CD4-positive, alpha-beta T cell treated with Interleukin-17A for 1 hour (primary cell): ENCODE measurements around the gene MTCH1.
"Not testable (repeated sequence)": the region's sequence is repeated elsewhere in the genome, so short reads cannot be mapped to it uniquely, and the experiment has no call there.

Experiments used
- DNase-seq: peaks from one replicate; pipeline ENCODE4 v3.0.0-alpha.2; 2020

Gene MTCH1

DNA sequence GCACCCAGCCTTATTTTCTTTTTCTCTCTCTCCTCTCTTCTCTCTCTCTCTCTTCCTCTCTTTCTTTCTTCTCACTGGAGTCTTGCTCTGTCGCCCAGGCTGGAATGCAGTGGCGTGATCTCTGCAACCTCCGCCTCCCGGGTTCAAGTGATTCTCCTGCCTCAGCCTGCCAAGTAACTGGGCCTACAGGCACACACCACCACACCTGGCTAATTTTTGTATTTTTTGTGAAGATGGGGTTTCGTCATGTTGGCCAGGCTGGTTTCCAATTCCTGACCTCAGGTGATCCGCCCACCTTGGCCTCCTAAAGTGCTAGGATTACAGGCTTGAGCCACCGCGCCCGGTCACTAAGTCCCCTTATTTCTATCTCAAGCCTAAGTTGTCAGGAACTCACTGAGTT lies 36.9 kb downstream of the MTCH1 start:
- DNase-seq, result not testable (repeated sequence)

DNA sequence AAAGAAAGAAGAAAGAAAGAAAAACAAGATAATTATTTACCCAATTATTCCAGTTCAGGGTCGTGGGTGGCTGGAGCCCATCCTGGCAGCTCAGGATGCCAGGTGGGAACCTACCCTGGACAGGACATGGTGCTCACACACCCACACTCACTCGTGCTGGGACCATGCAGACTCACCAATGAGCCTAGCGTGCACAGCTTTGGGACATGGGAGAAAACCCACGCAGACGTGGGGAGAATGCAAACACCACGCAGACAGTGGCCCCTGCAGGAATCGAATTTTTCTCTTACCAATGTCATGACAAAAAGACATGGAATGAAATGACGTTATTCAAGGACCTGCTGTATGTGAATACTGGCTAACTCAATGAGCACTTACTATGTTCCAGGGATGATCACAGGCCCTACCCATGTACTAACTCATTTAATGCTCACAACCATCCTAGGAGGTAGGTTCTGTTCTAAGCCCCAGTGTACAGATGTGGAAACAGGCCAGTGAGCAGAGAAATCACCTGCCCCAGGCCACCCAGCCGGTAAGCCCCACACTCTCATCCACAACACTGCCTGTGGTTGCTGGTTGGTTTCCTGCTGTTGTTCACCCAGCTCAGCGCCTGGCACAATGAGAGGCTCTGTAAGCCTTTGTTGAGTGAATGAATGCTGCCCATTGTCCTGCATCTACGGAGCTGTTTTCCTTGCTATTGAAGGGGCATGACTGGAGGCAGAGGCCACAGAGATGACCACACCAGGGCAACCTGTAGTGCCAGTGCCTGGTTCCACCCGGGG lies 38.2 kb downstream of the MTCH1 start:
- DNase-seq, result peak; percentile 67

DNA sequence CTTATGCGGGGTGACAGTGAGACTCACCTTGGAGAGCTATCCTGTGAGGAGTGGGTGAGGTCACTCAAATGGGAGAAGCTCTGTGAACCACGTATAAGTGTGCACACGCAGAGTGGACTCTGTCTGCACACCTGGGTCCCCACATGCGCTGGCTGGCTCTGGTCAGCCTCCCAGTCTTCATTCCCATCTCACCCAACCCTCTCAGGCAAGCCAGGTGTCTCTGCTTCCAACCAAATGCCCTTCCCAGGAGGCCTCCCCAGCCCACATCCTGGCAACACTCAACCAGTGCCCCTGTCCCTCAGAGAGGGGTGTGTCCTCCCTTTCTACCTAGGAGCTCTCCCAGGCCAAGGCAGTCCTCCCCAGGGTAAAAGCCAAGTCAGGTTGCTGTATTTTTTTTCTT lies 39.5 kb downstream of the MTCH1 start:
- no peak for DNase-seq

DNA sequence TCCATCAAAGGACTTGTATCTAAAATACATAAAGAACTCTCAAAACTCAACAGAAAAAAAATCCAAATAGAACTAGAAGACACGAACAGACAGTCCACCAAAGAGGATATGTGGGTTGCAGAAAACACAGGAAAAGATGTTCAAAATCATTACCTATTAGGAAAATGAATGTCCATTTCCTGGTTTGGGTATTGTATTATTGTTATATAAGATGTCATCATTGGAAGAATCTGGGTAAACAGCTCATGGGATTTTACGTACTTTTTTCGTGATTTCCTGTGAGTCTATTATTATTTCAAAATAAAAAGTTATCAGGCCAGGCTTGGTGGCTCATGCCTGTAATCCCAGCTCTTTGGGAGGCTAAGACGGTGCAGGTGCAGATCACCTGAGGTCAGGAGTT lies 40.7 kb downstream of the MTCH1 start:
- no peak for DNase-seq

DNA sequence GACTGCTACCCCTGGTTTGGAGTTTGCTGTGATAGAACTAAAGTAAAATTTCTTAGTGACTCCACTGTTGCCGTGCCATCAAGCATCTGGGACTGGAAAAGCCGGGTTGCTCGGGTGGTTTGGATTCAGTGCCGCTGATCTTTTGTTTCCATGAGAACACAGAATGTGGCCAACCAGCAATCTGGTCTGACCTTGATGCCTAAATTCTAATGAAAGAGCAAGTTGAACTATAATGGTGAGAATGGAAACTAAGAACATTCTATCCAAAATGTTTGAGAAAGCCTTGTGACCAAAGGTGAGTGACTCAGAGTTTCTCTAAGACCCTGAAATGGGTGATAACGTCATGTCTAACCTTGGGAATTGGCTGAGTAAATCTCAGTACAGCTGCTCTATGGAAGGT lies 41.3 kb downstream of the MTCH1 start:
- no peak for DNase-seq

DNA sequence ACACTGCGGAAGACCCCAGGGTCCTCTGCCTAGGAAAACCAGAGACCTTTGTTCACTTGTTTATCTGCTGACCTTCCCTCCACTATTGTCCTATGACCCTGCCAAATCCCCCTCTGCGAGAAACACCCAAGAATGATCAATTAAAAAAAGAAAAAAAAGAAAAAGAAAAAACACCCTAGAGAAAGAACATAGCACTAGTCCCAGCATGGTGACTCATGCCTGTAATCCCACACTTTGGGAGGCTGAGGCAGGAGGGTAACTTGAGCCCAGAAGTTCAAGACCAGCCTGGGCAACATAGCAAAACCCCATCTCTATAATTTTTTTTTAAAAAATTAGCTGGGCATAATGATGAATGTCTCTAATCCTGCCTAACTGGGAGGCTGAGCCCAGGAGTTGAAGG lies 43.7 kb downstream of the MTCH1 start:
- not testable (repeated sequence) for DNase-seq

DNA sequence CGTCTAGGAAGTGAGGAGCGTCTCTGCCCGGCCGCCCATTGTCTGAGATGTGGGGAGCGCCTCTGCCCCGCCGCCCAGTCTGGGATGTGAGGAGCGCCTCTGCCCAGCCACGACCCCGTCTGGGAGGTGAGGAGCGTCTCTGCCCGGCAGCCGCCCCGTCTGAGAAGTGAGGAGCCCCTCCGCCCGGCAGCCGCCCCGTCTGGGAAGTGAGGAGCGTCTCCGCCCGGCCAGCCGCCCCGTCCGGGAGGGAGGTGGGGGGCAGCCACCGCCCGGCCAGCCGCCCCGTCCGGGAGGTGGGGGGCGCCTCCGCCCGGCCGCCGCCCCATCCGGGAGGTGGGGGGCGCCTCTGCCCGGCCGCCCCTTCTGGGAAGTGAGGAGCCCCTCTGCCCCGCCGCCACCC lies 44.4 kb downstream of the MTCH1 start:
- not testable (repeated sequence) for DNase-seq

DNA sequence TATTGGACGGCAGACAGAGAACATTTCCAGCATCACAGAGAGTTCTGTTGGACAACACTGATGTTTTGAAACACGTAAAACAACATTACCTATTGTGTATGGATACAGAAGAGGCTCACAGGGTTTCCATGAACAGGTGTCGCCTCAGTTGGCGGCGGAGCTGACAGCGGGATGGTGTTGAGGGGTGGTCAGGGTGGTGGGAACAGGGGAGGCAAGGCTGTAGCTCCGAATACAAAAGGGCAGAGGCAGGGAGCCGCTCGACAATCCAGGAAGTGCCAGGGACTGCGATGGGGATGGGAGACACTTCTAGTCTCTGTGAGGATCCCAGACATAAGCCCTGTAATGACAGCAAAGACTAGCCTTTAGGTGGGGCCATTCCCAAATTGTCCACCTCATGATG lies 46.0 kb downstream of the MTCH1 start:
- DNase-seq, result no peak

DNA sequence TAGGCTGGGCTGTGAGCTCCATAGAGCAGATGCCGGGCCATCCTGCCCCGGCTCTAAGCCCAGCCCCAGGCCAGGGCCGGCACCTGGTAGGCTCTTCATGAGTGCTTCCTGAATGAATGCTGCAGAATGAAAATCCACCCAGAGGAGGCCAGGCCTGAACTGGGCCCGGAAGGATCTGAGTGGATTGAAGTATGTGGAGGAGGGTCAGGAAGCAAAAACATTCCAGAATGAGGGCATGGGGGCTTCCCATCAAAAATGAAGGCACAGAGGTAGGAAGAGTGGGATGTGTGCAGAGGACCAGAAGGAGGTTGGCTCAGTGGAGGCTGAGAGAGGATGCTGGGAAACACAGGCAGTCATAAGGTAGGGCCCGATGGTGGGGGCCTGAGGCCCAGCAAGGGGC lies 47.0 kb downstream of the MTCH1 start:
- not testable (repeated sequence) for DNase-seq

DNA sequence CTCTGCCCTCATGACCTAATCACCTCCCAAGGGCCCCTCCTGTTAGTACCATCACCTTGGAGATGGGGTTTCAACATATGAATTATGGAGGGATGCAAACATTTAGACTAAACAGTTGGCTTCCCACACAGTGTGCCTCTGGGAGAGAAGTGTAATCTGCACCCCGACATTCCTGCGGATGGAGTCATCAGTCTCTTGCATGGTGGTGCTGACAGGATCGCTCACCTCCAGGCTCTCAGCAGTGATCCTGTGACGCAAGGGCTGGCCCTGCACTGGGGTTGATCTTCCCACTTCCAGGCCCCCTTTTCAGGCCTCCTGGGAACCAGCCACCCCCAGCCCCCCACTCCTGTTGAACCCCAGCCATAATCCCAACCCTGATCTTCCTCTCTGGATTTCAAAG lies 47.5 kb downstream of the MTCH1 start:
- no peak for DNase-seq

DNA sequence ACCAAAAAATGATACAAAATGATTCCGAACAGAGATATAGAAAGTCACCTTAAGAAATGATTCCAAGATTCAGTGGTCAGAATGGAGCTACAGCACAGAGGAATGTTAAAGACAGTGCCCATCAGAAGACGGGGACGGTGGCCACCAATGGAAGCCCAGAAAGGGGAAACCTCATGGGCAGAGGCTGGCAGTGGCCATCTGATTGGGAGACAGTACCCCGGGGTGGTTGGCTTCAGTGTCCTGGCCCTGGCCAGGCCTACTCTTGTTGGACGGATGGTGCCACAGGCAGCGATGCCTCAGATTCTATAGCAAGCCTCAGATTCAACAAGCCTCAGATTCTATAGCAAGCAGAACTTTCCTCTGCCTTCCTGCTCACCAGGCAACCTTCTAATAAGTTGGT lies 48.1 kb downstream of the MTCH1 start:
- no peak for DNase-seq

DNA sequence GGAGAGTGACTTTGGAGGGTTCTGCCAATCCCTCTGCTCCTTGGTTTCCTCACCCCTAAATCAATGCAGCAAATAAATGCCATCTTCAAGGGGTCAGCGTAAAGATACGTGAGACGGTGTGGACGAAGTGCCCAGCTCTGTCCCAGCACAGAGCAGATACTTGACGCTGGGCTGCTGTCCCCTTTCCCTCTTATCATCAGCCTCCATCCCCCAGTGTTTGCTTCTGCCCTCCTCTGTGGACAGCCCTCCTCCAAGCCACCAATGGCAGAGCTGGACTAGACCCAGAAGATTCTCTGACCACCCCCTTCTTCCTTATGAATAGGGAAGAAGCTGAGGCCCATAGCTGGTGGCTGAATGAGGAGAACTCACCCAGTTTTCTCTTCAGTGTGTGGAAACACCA lies 49.2 kb downstream of the MTCH1 start:
- no peak for DNase-seq

DNA sequence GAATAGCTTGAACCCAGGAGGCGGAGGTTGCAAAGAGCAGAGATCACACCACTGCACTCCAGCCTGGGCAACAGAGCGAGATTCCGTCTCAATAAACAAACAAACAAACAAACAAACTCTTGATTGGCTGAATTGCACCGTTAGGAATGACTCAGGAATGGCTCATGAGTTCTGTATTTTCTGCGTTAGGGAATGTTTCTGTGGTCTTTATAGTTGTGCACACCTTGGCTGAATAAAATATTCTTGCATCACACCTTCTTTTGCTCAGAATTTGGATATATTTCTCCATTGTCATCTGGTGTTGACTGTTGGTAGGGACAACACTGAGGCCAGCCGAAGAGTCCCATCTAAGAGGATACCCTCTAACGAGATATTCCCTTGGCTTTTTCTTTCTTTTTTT lies 51.1 kb downstream of the MTCH1 start:
- DNase-seq, result no peak

DNA sequence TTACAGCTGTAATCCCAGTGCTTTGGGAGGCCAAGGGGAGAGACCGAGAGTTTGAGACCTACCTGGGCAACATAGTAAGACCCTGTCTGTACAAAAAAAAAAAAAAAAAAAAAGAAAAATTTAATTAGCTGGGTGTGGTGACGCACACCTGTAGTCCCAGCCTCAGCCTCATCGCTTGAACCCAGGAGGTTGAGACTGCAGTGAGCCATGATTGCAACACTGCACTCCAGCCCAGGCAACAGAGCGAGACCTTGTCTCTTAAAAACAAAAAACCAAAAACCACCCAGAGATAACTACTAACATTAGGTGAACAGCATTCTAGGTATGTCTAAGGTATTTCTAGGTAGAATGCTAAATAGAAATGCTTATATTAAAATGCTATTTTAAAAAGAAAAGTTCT lies 52.5 kb downstream of the MTCH1 start:
- DNase-seq, result no peak

DNA sequence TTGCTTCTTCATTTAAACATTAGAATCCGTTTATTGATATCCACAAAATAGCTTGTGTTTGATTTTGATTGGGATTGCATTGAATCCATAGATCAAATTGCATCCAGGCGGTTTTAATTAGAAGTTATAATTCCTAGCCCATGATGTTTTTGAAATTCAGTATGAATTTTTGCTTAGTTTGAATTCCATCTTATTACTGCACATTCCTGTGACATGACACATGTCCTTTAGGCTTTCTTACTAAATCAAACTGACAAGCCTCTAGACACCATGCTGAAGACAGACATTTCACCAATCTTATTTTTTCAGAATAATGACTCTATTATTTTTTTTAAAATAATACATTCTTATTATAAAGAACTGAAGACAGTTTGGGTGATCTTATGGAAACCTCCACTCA lies 52.9 kb downstream of the MTCH1 start:
- no peak for DNase-seq

DNA sequence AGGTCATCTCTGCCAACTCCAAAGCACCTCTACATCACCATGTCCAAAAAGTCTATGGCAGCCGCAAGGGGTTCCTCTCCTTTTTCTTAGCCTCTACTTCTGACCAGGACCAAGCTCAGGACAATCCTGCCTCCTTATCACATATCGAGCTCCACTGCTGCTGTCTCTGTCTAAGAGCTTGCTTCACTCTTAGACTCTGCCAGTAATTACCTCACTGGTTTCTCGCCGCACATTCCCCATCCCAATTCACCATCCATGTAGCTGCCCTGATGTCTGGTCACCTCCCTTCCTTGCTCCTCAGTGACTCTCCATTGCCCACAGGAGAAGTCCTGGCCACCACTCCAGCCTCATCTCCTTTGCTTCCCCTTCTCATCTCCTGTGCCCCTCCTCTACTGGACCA lies 55.5 kb downstream of the MTCH1 start:
- DNase-seq, result no peak

DNA sequence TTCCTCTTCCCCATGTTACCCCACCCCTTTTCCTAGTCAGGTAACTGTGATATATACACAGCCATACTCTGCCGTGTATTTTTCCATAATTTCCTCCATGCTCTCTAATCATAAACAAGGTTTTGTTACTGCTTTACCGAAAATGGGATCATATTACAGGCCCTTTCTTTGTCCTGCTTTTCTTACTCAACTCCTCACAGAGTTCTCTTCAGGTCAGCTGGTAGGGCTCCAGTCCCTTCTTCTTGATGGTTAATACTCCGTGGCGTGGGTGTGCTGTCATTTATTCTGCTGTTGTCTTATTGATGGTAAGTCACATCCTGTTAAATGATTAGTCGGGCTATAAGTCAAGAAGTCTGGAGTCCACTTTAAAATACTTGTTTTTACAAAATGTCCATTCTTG lies 56.4 kb downstream of the MTCH1 start:
- DNase-seq, result no peak

DNA sequence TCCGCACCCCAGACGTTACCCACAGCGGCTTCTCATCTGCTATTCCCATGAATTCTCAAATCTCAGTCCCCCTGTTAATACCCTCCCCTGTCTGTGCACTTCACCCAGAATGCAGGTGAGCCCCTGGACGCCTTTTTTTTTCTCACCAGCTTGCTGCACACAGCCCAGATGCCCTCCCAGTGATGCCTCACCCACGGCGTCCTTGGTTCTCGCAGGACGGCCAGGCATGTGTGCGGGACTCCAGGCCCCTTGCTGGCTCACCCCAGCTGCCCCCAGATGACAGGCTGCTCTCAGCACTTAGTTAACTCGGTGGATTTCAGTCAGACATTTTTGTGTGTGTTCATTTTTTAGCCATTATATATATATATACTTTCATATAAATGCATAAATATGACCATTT lies 56.8 kb downstream of the MTCH1 start:
- DNase-seq, result no peak

DNA sequence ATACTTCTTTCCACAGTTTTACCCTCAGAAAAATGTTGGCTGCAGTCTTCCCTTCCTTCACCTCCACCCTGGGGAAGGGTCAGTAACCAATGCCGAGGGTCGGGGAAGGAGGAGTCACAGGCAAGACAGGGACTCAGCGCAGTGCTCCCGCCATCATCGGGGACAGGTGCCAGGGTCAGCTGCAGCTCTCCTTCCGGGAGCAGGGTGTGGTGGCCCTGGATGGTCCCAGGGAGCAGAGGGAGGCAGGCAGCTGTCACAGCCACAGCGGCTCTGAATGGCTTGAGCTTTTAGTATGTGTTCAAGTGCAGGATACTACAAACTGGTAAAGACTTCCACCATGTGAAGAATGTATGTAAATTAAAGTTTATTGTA lies 57.5 kb downstream of the MTCH1 start:
- no peak for DNase-seq

DNA sequence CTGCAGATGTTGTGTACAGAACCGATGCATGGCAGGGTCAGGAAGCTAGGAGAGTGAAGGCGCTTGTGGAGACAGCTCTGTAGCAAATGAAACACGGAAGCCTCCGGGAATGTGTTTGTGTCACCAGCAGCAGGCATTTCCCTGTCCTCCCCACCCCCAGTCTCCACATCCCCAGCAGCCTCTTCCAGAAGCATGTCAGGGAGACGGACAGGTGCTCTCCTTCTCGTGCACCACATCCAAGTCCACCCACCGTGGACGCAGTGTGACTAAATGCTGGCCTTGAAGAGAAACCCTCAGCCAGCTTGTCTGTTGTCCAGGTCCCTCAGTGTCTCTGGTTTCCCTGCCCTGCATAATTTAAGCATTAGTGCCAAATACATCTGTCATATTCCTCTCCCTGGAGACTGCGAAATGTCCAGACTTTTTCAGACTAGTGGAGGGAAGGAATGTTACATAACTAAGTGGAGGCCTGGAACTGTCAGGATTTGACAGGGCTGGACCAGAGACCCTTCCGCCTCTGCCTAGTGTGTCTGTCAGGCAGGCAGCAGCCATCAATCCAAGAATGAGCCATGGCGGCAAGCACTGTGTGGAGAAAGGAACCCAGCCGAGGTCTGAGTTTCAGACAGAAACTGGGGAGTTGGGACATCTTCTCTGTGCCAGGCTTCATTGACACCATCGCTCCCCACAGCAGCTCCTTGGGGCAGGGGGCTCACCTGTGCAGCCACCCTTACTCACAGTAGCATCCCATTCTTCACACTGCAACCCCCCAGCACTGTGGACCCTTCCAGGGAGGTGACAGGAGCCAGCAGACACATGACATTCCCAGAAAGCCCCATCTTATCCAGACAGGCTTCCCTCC lies 58.1 kb downstream of the MTCH1 start:
- no peak for DNase-seq

DNA sequence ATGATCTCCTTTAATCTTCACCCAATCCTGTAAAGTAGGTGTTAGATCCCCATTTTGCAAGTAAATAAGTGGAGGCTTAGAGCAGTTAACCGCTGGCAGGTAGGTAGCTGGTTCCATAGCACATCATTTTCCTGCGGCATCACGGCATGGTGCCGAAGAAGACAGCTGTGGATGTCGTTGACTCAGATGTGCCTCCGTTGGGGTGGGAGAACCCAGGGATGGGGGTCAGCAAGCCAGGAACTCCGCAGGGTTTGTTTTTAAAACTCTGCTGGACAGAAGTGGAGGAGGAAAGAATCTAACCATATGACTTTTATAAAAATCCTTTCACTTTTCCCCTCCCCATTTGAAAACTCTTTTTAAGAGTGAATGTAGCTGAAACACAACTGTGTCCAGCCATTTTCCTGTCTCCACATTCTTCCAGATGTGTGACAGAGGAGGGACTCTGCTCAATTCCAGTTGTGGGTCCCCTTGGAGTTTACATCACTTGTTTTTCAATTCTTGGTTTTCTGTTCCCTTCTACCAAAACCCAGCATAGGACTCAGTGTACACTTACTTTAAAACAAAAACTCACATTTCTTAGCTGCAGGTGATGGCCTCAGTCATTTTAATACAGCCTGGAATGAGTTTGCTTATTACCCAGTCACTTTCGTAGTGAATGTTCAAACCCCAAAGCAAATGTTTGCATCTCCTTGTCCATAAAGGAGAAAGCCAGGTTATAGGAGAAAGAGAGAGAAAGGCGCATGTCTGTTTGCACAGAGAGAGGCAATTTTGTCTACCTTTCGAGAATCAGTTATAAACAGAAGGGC lies 59.1 kb downstream of the MTCH1 start:
- DNase-seq, result no peak

DNA sequence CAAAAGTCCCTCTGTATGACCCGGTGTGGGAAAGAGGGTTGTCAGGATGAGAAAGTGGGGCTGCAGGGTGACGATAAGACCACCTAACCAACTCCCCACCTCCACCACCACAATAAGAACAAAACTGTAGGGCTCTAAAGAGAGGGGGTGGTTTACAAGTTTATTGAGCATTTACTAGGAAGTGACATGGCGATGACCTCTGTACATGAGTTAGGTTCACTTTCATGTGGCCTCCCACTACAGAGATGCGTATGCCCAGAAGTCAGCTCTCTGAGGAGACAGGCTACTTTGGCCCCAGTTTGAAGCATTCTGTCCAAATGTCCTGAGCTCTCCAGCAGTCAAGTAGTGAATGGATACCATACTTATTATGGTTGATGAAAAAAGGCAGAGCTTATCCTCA lies 60.2 kb downstream of the MTCH1 start:
- DNase-seq, result no peak

DNA sequence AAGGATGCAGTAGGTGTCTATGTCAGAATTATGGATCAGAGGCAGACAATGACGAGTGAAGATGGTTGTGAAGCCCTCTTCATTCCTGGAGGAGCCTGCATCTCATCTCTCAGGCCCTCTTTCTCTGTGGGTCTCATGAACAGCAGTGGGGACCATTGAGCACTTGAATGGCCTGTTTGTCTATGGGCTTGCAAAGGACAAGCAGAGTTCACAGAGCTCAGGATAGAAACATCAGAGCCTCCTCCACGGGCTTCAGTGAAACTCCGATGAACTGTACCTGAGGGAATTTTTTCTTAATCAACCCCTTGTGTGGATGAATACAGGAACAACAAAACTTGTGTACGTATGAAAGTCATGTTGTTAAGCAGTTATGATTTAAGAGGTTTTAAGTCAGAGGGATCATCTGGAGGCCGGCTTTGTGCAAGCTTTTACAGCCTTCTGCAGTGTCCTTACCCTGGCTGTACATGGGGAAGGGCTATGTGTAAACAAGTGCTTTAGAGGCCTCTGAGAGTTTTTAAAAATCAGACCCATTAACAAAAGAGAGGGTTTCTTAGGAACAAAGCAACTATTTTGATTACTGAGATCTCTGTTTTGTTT lies 61.1 kb downstream of the MTCH1 start:
- no peak for DNase-seq
